NOMO-1 (cell line): ENCODE results near the gene KLF18.
"Not testable (repeated sequence)": the region's sequence is repeated elsewhere in the genome, so short reads cannot be mapped to it uniquely, and the experiment has no call there.

Experiments
- DNase-seq, 2 experiments: peaks; one replicate each; lab custom pipeline; 2025; ENCODE audit not compliant: unreplicated experiment in 2 of 2; lab: John Stamatoyannopoulos, UW

KLF18 gene

DNA sequence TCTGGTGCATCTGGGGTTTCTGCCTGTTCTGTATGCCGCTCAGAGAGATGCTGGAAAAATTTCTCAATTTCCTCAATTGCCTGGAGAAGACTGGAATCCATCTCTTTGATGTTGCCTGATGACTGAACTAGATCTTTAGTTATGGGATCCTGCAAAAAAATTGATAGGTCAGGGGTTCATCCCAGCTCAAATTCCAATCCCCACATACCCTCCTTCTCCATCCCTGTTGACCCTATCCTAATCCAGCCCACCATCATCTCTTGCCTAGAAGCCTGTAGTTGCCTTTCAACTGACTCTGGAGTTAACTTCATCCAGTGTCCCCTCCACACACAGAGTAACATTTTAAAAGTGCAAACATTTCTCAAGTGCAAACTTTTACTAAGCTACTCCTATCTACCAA is at the start of gene KLF18:
TSS of gene KLF18 (minus strand) at position 101 of the 400 bp plus-strand sequence. CDS start at position 101, 0 bp downstream.
- DNase-seq = no peak

DNA sequence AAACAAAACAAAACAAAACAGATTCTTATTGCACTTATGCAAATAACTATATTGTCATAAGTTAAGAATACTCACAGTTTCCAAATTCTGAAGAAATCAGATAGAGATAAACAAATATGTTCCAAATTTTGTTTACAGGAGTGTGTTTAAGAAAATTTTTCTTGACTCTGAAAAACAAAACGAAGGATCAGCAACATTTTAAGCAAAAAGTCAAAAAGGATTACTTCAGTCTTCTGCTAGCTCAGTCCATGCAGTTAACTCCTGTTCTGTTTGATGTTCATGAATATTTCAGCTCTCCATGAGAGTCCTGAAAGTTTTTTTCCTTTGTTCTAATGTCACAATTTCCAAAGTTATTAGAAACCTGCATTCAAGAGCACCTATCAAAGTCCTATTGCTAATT is 33.2 kb upstream of the KLF18 start:
- DNase-seq = no peak

GRCh38 chr1:44170281-44170823 is 28.9 kb upstream of the KLF18 start:
- DNase-seq = no peak

DNA sequence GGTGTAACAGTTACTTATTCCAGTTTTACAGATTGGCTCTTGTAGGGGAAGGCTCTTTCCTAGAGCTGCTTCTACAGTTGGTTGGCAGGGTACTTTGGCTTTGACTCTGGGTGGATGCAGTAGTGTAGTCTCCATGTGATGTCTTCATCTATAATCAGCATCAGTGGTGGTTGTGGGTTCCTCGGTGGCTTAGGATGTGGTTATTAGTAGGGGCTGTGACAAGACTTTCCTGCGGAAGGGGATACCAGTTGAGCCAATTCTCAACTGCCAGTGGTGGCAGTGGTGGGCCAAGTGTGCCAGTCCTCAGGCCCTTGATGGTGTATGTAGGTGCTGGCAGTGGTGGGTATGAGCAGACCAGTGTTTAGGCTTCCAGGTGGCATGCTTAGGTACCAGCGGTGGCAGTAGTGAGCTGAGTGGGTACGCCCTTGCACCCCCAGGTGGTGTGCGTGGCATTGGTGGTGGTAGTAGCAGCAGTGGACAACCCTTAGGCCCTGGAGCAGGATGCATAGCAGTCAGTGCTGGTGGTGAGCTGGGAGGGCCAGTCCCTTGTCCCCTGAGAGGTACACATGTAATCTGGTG is 27.2 kb upstream of the KLF18 start:
- no peak for DNase-seq

GRCh38 chr1:44161546-44161945 is 20.1 kb upstream of the KLF18 start:
- no peak for DNase-seq

GRCh38 chr1:44158871-44159270 is 17.4 kb upstream of the KLF18 start:
- no peak for DNase-seq

DNA sequence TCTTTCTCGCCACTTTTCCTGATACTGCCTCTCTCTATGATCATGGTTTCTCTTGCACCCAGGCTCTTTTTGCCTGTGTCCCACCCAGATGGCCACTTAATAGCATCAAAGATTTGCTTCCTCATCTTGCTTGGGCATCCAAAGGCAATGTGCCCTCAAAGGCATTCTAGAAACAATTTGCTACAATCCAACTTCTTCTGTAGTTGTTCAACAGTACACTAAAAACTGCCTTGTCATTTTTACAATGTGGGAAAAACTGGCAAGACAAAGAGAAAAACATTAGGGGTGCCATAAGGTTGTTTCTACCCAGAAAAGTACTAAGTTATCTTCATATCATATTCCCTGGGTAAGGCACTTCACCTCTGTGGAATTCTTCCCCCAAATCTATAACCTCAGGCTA is 16.5 kb upstream of the KLF18 start:
- DNase-seq = no peak

DNA sequence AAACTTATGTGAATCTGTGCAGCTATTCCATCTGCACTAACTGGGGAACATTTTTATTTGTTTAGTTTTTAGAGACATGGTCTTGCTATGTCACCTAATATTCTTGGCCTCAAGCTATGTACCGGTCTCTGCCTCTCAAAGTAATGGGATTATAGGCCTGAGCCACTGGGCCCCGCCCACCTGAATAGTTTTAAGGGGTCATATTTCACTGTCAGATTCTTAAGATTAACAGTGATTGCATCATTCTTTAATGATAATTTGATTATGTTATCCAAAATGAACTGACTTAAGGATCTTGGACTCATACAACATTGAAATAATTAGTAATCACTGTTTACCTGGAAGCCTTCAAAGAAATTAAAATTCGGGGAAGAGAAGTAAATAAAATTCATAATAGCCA is 12.6 kb upstream of the KLF18 start:
- DNase-seq = no peak

DNA sequence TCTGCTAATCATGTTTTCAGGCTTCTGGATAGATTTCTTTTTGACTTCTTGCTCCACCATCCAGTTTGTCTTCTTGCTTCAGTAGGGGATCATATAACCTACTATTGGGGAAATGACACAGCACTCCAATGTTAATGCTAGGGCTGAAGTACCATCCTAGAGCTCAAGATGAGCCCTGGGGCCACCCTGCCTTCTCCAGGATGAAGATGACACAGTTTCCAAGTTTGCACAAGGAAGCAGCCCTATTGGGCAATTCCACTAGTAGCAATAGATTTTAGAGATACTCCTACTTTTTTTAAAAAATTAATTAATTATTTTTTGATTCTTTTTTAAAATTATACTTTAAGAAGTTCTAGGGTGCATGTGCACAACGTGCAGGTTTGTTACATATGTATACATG is 11.3 kb upstream of the KLF18 start:
- no peak for DNase-seq

DNA sequence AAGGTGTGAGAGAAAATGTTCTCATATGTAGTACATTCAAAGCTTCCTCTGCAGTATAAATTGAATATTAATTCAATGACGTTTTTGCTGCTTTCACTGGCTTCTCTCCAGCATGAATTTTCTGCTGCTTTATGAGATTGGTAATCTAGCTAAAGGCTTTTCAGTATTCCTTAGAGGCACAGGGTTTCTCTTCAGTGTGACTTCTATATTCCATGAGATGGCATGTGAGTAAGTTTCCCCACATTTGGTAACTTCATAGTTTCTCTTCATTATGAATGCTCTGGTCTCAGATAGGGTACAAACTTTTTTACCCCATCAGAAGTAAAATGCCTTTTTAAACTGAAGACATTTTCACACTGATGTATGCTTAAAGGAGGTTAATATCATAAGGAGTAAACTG is 10.4 kb upstream of the KLF18 start:
- DNase-seq = no peak

GRCh38 chr1:44151332-44151731 is 9.9 kb upstream of the KLF18 start:
- DNase-seq = no peak

GRCh38 chr1:44147582-44147981 is 6.2 kb upstream of the KLF18 start:
- no peak for DNase-seq

DNA sequence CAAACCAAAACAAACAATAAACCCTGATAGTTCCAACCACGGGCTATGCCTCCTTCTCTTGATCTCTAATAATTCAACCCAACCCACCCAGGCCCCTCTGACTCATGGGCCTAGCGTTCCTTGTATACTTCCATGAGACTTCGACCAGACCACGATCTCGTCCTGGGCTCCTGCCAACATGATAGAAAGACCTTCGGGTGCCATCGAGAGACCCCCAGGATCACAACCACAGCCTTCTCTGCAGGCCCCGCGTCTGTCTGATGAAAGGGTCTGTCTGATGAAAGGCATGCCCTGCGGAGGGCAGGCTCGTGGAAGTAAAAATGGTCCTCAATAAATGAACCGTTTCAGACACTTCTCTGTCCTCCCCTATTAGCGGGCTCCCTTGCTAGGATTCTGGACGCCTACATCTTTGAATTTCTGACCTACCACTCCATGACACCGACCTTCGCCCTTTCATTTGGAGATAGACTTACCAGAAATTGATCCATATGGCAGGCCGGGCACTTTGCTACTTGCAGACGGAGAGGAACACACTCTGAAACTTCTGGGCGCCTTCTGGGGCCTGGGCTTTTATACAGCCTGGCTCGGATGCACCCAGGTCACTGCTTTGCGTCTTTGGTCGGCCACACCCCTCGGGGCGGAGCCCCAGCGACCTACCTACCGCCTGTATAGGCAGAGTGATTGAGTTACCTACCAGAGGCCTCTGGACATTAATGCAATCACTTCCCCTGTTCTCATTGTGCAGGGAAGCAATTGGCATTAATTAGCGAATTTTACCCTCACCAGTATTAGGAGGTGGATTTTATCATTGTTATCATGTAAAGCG is 5.3 kb upstream of the KLF18 start:
- DNase-seq = no peak

DNA sequence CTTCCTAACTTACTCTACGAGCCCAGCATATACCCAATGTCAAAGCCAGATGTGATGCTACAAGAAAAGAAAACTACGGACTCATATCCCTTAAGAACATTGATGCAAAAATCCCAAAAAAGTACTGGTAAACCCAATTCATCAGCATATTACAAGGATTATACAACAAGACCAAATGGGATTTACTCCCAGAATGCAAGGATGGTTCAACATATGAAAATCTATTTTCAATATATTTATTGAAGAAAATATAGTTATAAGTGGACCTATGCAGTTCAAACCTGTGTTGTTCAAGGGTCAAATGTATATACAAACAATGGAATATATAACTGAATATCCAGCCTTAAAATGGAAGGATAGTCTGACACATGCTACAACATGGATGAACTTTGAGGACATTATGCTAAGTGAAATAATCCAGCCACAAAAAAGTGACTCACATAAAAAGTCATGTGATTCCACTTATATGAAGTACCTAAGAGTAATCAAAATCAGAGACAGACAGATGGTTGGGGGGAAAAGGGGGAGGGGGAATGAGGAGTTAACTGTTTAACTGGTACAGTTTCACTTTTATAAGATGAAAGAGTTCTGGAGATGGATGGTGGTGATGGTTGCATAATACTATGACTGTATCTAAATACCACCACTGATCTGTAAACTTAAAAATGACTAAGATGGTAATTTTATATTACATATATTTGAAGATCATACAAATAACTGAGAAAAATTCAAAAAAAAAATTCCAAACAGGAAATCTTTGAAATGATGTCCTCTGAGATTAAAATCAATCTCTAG is 3.7 kb upstream of the KLF18 start:
- no peak for DNase-seq

GRCh38 chr1:44139565-44139964 is 1.9 kb downstream of the KLF18 start:
- not testable (repeated sequence) for DNase-seq

GRCh38 chr1:44138239-44138638 is 3.2 kb downstream of the KLF18 start:
- DNase-seq = no peak

- DNase-seq = no peak
These were observed 5.5 kb downstream of the KLF18 start for GRCh38 chr1:44135886-44136285.

DNA sequence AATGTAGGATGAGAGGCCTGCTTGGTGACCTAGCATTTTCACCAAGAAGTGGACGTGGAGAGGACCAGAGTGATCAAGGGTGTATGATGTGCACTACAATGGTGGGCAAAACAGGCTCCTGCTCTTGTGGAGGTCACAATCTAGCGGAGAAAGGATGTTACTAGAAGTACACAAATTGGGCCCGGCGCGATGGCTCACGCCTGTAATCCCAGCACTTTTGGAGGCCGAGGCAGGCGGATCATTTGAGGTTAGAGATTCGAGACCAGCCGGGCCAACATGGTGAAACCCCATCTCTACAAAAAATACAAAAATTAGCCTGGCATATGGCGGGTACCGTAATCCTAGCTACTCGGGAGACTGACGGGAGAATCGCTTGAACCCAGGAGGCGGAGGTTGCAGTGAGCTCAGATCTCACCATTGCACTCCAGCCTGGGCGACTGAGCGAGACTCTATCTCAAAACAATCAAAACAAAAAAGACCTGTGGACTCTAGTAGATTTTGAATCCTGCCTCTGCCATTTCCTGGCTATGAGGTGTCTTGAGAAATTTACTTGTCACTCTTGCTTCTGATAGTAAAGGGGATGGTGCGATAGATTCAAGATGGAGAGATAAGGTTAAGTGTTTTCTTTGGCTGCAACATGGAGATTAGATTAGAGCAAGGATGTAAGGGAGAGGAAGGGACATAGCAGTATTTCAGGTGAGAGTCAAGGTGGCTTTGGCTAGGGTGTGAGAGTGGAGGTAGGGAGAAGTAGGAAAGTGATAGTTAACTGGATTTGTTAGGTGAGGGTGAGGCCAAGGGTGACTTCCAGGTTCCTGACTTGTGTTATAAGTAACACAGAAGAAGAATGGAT is 7.1 kb downstream of the KLF18 start:
- DNase-seq = no peak

- no peak for DNase-seq
These were observed 10.0 kb downstream of the KLF18 start for GRCh38 chr1:44131411-44131810.
